NB4 (cell line): Measurements from ENCODE around the gene ARFGEF3.
"Not testable (repeated sequence)": the region's sequence is repeated elsewhere in the genome, so short reads cannot be mapped to it uniquely, and the experiment has no call there.

ENCODE experiments used
- DNase-seq: peaks from one replicate; pipeline ENCODE4 v3.0.0; 2010; ENCODE audit warnings: low read depth
- H3K4me3 ChIP-seq: one replicate; pipeline ENCODE4 v1.5.1; 2011; ENCODE audit warnings: mild to moderate bottlenecking, low read depth, low read length, moderate library complexity
- MAX ChIP-seq: IDR thresholded peaks from 2 replicates; pipeline ENCODE4 v1.6.1; 2011; ENCODE audit warnings: low read depth, low read length
- MYC ChIP-seq: IDR thresholded peaks from 2 replicates; pipeline ENCODE4 v1.6.1; 2011; ENCODE audit warnings: low read depth, low read length
- POLR2A ChIP-seq: IDR thresholded peaks from 2 replicates; pipeline ENCODE4 v1.6.1; 2011; ENCODE audit warnings: mild to moderate bottlenecking; ENCODE audit not compliant: insufficient read length; ENCODE audit errors: extremely low read depth
- TF ChIP-seq, protein P1 (sequence below): IDR thresholded peaks from one replicate; pipeline ENCODE4 v1.5.1; 2012; ENCODE audit warnings: low read depth, low read length

Gene ARFGEF3

GRCh38 chr6:138287144-138287955 lies 125.6 kb downstream of the ARFGEF3 start:
- TF ChIP-seq, protein P1, sequence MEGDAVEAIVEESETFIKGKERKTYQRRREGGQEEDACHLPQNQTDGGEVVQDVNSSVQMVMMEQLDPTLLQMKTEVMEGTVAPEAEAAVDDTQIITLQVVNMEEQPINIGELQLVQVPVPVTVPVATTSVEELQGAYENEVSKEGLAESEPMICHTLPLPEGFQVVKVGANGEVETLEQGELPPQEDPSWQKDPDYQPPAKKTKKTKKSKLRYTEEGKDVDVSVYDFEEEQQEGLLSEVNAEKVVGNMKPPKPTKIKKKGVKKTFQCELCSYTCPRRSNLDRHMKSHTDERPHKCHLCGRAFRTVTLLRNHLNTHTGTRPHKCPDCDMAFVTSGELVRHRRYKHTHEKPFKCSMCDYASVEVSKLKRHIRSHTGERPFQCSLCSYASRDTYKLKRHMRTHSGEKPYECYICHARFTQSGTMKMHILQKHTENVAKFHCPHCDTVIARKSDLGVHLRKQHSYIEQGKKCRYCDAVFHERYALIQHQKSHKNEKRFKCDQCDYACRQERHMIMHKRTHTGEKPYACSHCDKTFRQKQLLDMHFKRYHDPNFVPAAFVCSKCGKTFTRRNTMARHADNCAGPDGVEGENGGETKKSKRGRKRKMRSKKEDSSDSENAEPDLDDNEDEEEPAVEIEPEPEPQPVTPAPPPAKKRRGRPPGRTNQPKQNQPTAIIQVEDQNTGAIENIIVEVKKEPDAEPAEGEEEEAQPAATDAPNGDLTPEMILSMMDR, result peak; percentile 70
- TF ChIP-seq POLR2A, result no peak
- TF ChIP-seq MYC, result no peak
- TF ChIP-seq MAX, result no peak
- no peak overlapping the region for H3K4me3 ChIP-seq
- DNase-seq, result peak; percentile 43

DNA sequence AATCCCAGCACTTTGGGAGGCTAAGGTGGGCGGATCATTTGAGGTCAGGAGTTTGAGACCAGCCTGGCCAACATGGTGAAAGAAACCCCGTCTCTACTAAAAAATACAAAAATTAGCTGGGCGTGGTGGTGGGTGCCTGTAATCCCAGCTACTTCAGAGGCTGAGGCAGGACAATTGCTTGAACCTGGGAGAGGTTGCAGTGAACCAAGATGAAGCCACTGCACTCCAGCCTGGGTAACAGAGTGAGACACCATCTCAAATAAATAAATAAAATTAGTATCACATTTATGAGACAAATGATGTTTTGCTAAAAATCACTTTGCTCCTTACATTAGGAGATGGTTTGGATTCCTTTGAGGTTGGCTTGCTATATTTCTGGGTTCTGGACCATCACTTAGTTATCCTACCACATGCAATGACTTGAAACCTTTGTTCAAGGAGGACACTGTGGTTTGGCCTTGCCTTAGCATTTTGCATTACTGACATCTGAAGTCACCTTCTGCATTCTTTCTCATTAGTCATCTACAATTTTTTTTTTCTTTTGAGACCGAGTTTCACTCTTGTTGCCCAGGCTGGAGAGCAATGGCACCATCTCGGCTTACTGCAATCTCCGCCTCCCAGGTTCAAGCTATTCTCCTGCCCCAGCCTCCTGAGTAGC lies 126.8 kb downstream of the ARFGEF3 start:
- not testable (repeated sequence) for H3K4me3 ChIP-seq, DNase-seq

- H3K4me3 ChIP-seq, result no peak overlapping the region
- TF ChIP-seq MYC (no peak), POLR2A (no peak), MAX (no peak)
- TF ChIP-seq, protein P1, result peak; percentile 21
- DNase-seq, result peak; percentile 32
Observed at GRCh38 chr6:138289739-138290138, 128.0 kb downstream of the ARFGEF3 start.

GRCh38 chr6:138290423-138290962 lies 128.8 kb downstream of the ARFGEF3 start:
- TF ChIP-seq, protein P1, result no peak
- no peak for TF ChIP-seq POLR2A
- no peak for DNase-seq
- H3K4me3 ChIP-seq, result no peak overlapping the region

- TF ChIP-seq, protein P1, result no peak
- no peak for TF ChIP-seq POLR2A
- DNase-seq, result no peak
- H3K4me3 ChIP-seq, result no peak overlapping the region
Observed at GRCh38 chr6:138291036-138291848, 129.5 kb downstream of the ARFGEF3 start.

- no peak for DNase-seq
- no peak for TF ChIP-seq POLR2A
- TF ChIP-seq MYC, result no peak
- TF ChIP-seq, protein P1, result no peak
- TF ChIP-seq MAX, result no peak
- H3K4me3 ChIP-seq, result no peak overlapping the region
Observed at GRCh38 chr6:138291849-138292181, 130.1 kb downstream of the ARFGEF3 start.
